Hepatocyte (in vitro differentiated cells): ENCODE measurements around the gene TMEM11. TPM values are rescaled to one million over a fixed set of nuclear protein-coding genes. Genes with fewer than 3 reads are reported as not detected.

Experiments used
- DNase-seq: peaks from one replicate; pipeline ENCODE4 v3.0.0-alpha.2; 2016; ENCODE audit warnings: low spot score
- H2AFZ ChIP-seq: fragments of 200-600 bp; sonication (generic); 2 replicates; pipeline ENCODE4 v1.6.0; 2016; ENCODE audit warnings: antibody characterized with exemption, mild to moderate bottlenecking
- H3K27ac ChIP-seq: fragments of 200-600 bp; sonication (generic); 2 replicates; pipeline ENCODE4 v1.5.1; 2016; ENCODE audit warnings: mild to moderate bottlenecking
- H3K27me3 ChIP-seq: fragments of 200-600 bp; sonication (generic); 2 replicates; pipeline ENCODE4 v1.6.1; 2016
- H3K36me3 ChIP-seq: fragments of 200-600 bp; sonication (generic); replicated peaks from 2 replicates; pipeline ENCODE4 v1.5.1; 2016; ENCODE audit warnings: low read depth; ENCODE audit not compliant: insufficient read depth
- H3K4me1 ChIP-seq: fragments of 200-600 bp; sonication (generic); 2 replicates; pipeline ENCODE4 v1.5.1; 2016; ENCODE audit warnings: mild to moderate bottlenecking, moderate library complexity; ENCODE audit not compliant: insufficient read depth
- H3K4me2 ChIP-seq: fragments of 200-600 bp; sonication (generic); 2 replicates; pipeline ENCODE4 v1.6.0; 2016
- H3K4me3 ChIP-seq: fragments of 200-600 bp; sonication (generic); 2 replicates; pipeline ENCODE4 v1.5.1; 2016; ENCODE audit warnings: mild to moderate bottlenecking
- H3K79me2 ChIP-seq: fragments of 200-600 bp; sonication (generic); 2 replicates; pipeline ENCODE4 v1.6.0; 2017; ENCODE audit warnings: mild to moderate bottlenecking
- H3K9me2 ChIP-seq: fragments of 200-600 bp; sonication (generic); replicated peaks from 2 replicates; pipeline ENCODE4 v1.6.0; 2017; ENCODE audit warnings: mild to moderate bottlenecking; ENCODE audit not compliant: insufficient read depth
- H3K9me3 ChIP-seq: fragments of 200-600 bp; sonication (generic); 2 replicates; pipeline ENCODE4 v1.5.1; 2016; ENCODE audit warnings: low read depth, mild to moderate bottlenecking
- H4K20me1 ChIP-seq: fragments of 200-600 bp; sonication (generic); 2 replicates; pipeline ENCODE4 v1.6.0; 2016; ENCODE audit warnings: mild to moderate bottlenecking; ENCODE audit not compliant: insufficient read depth, poor library complexity, severe bottlenecking
- CTCF ChIP-seq: fragments of 200-600 bp; sonication (generic); IDR thresholded peaks from 2 replicates; pipeline ENCODE4 v1.5.1; 2016; ENCODE audit warnings: antibody characterized with exemption, mild to moderate bottlenecking; ENCODE audit not compliant: poor library complexity
- EZH2 ChIP-seq: fragments of 200-600 bp; sonication (generic); IDR thresholded peaks from 2 replicates; pipeline ENCODE4 v1.6.1; 2016; ENCODE audit warnings: antibody characterized with exemption, mild to moderate bottlenecking, borderline replicate concordance
- EZH2phosphoT487 ChIP-seq: fragments of 200-600 bp; sonication (generic); IDR thresholded peaks from one replicate; pipeline ENCODE4 v1.6.1; 2018; ENCODE audit warnings: antibody characterized with exemption, mild to moderate bottlenecking, low read depth, moderate library complexity; ENCODE audit not compliant: unreplicated experiment, severe bottlenecking
- WGBS: methylation state at CpG from one replicate; pipeline ENCODE4 v1.1.6; 2016; ENCODE audit warnings: low lambda C conversion rate; ENCODE audit errors: missing lambda C conversion rate; 5-methylcytosine and 5-hydroxymethylcytosine counted together
- polyA plus RNA-seq: library from polyadenylated mRNA; unstranded; fragments of >200 nt; fragmentation: Nextera tagmentation; extraction: Ambion mirVana; gene quantifications from 2 replicates; pipeline ENCODE4 v1.2.1, GENCODE V29; 2016
- total RNA-seq: library from RNA; depleted of rRNA; stranded (reverse); fragments of >200 nt; gene quantifications from 2 replicates; pipeline ENCODE4 v1.2.3, GENCODE V29; 2014

Gene TMEM11
- total and polyA plus RNA-seq, 2 experiments from 2014 or later = 21.6 to 78.1 TPM

- Histone ChIP-seq H3K9me3 (no peaks in the 10 kb centered on the region), H3K27ac (no peak overlapping the region), H3K4me2 (no peak overlapping the region), H3K36me3 (no peaks in the 10 kb centered on the region), H3K79me2 (peaks cover 94% of the 10 kb centered on the region), H3K4me3 (no peak overlapping the region), H3K4me1 (no peaks in the 10 kb centered on the region), H4K20me1 (peaks cover 86% of the 10 kb centered on the region), H3K27me3 (no peaks in the 10 kb centered on the region), H3K9me2 (no peaks in the 10 kb centered on the region), H2AFZ (no peak overlapping the region)
- DNase-seq = no peak
- TF ChIP-seq EZH2 (no peak), EZH2phosphoT487 (no peak), CTCF (no peak)
- 58% methylated on average over 5 of the region's 5 CpGs for WGBS
Measured at GRCh38 chr17:21201298-21201595, 12.7 kb downstream of the TMEM11 start.

GRCh38 chr17:21200590-21201297, 13.2 kb downstream of the TMEM11 start:
- no peaks in the 10 kb centered on the region for H3K9me3 ChIP-seq
- no peak overlapping the region for H3K4me3 ChIP-seq
- no peak overlapping the region for H2AFZ ChIP-seq
- TF ChIP-seq EZH2phosphoT487 (no peak), CTCF (no peak), EZH2 (no peak)
- H4K20me1 ChIP-seq = peaks cover 82% of the 10 kb centered on the region
- no peaks in the 10 kb centered on the region for H3K36me3 ChIP-seq
- H3K27ac ChIP-seq = no peak overlapping the region
- no peak for DNase-seq
- H3K4me1 ChIP-seq = no peaks in the 10 kb centered on the region
- H3K4me2 ChIP-seq = no peak overlapping the region
- no peaks in the 10 kb centered on the region for H3K9me2 ChIP-seq
- WGBS = 90% methylated on average over 15 of the region's 15 CpGs
- peaks cover 92% of the 10 kb centered on the region for H3K79me2 ChIP-seq
- H3K27me3 ChIP-seq = no peaks in the 10 kb centered on the region

GRCh38 chr17:21199856-21200255, 14.1 kb downstream of the TMEM11 start:
- 76% methylated on average over 10 of the region's 10 CpGs for WGBS
- no peaks in the 10 kb centered on the region for H3K9me2 ChIP-seq
- no peaks in the 10 kb centered on the region for H3K4me1 ChIP-seq
- DNase-seq = no peak
- TF ChIP-seq CTCF = no peak
- no peak for TF ChIP-seq EZH2phosphoT487
- TF ChIP-seq EZH2 = no peak
- peaks cover 83% of the 10 kb centered on the region for H3K79me2 ChIP-seq
- no peak overlapping the region for H2AFZ ChIP-seq
- H3K27me3 ChIP-seq = no peaks in the 10 kb centered on the region
- H4K20me1 ChIP-seq = peaks cover 73% of the 10 kb centered on the region
- H3K4me2 ChIP-seq = no peak overlapping the region
- no peaks in the 10 kb centered on the region for H3K36me3 ChIP-seq
- H3K27ac ChIP-seq = no peak overlapping the region
- no peaks in the 10 kb centered on the region for H3K9me3 ChIP-seq
- H3K4me3 ChIP-seq = no peak overlapping the region
